ENCODE measurements around the gene CCDC78.

- TF ChIP-seq CTCF (IDR thresholded peaks at IDR 0.05; ENCODE audit: low read length) = no peak
- no peak for TF ChIP-seq EZH2 (optimal IDR thresholded peaks at IDR 0.05; ENCODE audit: low read depth, low read length)
- no peak for TF ChIP-seq EZH2phosphoT487 (IDR thresholded peaks at IDR 0.05; ENCODE audit: low read length)
These were observed 9.8 kb upstream of the CCDC78 start for GRCh38 chr16:735982-736453.
